Mesendoderm (in vitro differentiated cells): ENCODE results near the gene THSD7A.

Experiments used
- DNase-seq: peaks from one replicate; pipeline ENCODE4 v3.0.0; 2013
- H2AK5ac ChIP-seq: 2 replicates; pipeline ENCODE4 v1.6.1; 2013; ENCODE audit warnings: low read length, inconsistent platforms
- H2BK120ac ChIP-seq: 2 replicates; pipeline ENCODE4 v1.6.1; 2013; ENCODE audit warnings: low read depth, mild to moderate bottlenecking, low read length, moderate library complexity, mixed read lengths
- H2BK15ac ChIP-seq: replicated peaks from 2 replicates; pipeline ENCODE4 v1.6.1; 2013; ENCODE audit warnings: low read depth, mild to moderate bottlenecking, moderate library complexity
- H2BK5ac ChIP-seq: 2 replicates; pipeline ENCODE4 v1.6.1; 2013; ENCODE audit warnings: low read length, inconsistent platforms
- H3K18ac ChIP-seq: 2 replicates; pipeline ENCODE4 v1.6.1; 2013; ENCODE audit warnings: mild to moderate bottlenecking, low read length, mixed read lengths
- H3K23ac ChIP-seq: one replicate; pipeline ENCODE4 v1.6.1; 2013; ENCODE audit warnings: low read length
- H3K27ac ChIP-seq: 2 replicates; pipeline ENCODE4 v1.5.1; 2013; ENCODE audit warnings: low read depth, mild to moderate bottlenecking, inconsistent platforms, low read length, moderate library complexity
- H3K27me3 ChIP-seq: 2 replicates; pipeline ENCODE4 v1.6.1; 2013; ENCODE audit warnings: low read length, control low read depth, mild to moderate bottlenecking, inconsistent platforms; ENCODE audit not compliant: insufficient read depth, poor library complexity
- H3K36me3 ChIP-seq: 2 replicates; pipeline ENCODE4 v1.6.1; 2013; ENCODE audit warnings: low read length, inconsistent platforms; ENCODE audit not compliant: control insufficient read depth, insufficient read depth
- H3K4ac ChIP-seq: one replicate; pipeline ENCODE4 v1.6.1; 2013; ENCODE audit warnings: low read depth, mild to moderate bottlenecking, low read length, moderate library complexity
- H3K4me1 ChIP-seq: 2 replicates; pipeline ENCODE4 v1.6.1; 2013; ENCODE audit warnings: low read depth, low read length, inconsistent platforms; ENCODE audit not compliant: control insufficient read depth
- H3K4me2 ChIP-seq: 2 replicates; pipeline ENCODE4 v1.6.1; 2013; ENCODE audit warnings: low read length
- H3K4me3 ChIP-seq: 2 replicates; pipeline ENCODE4 v1.5.1; 2013; ENCODE audit warnings: mild to moderate bottlenecking, low read length
- H3K56ac ChIP-seq: one replicate; pipeline ENCODE4 v1.6.1; 2013; ENCODE audit warnings: low read length
- H3K79me1 ChIP-seq: 2 replicates; pipeline ENCODE4 v1.6.1; 2013; ENCODE audit warnings: low read length, inconsistent platforms
- H3K79me2 ChIP-seq: 2 replicates; pipeline ENCODE4 v1.6.1; 2013; ENCODE audit warnings: mild to moderate bottlenecking, low read length; ENCODE audit not compliant: control insufficient read depth, insufficient read depth
- H3K9ac ChIP-seq: 2 replicates; pipeline ENCODE4 v1.6.1; 2013; ENCODE audit warnings: low read length, inconsistent platforms
- H4K5ac ChIP-seq: one replicate; pipeline ENCODE4 v1.6.1; 2013; ENCODE audit warnings: low read length
- H4K8ac ChIP-seq: one replicate; pipeline ENCODE4 v1.6.1; 2013; ENCODE audit warnings: low read depth, mild to moderate bottlenecking, control low read depth, low read length, moderate library complexity
- WGBS: extraction: QIAGEN DNeasy Blood & Tissue Kit; methylation state at CpG from one replicate; pipeline ENCODE4 v1.1.7; 2013; ENCODE audit warnings: low lambda C conversion rate, missing lambda C conversion rate; ENCODE audit not compliant: insufficient coverage; ENCODE audit errors: extremely low coverage; 5-methylcytosine and 5-hydroxymethylcytosine counted together

Gene THSD7A

DNA sequence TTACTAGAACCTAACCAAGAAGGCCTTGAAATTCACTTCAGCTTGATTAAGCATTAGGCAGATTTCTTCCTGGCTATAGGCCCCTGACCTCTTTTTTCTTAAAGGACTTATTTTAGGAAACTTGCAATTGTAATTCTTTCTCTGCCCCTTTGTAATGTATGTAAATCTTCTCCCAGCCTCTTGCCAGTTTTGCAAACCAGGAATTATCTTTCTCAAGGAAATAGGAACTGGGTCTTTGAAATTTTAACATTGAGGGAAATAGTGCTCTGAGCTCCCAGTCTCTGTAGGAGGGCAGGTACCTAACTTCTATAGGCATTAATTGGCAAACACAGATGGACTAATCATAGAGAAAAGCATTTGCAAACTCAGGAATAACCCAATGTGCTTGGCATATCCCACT is 342.7 kb downstream of the THSD7A start:
- H3K9ac ChIP-seq: no peak overlapping the region

GRCh38 chr7:11486271-11486670 is 345.7 kb downstream of the THSD7A start:
- Histone ChIP-seq H3K36me3 (no peaks in the 10 kb centered on the region), H3K18ac (no peak overlapping the region), H2BK120ac (no peak overlapping the region), H3K79me2 (no peaks in the 10 kb centered on the region), H2BK15ac (no peak overlapping the region), H3K56ac (no peak overlapping the region), H4K5ac (no peak overlapping the region), H2BK5ac (no peak overlapping the region), H3K4me2 (no peak overlapping the region), H2AK5ac (no peak overlapping the region), H3K4ac (no peak overlapping the region), H3K27me3 (no peaks in the 10 kb centered on the region), H3K79me1 (no peaks in the 10 kb centered on the region), H3K27ac (no peak overlapping the region), H4K8ac (no peak overlapping the region), H3K23ac (no peak overlapping the region), H3K4me1 (no peaks in the 10 kb centered on the region), H3K4me3 (no peak overlapping the region), H3K9ac (no peak overlapping the region)
- WGBS: no CpG with 5 or more reads among the region's 2 CpGs
- no peak for DNase-seq

More for the DNA sequence above, 342.7 kb downstream of the THSD7A start:
- Histone ChIP-seq H4K5ac (peak overlapping the region; percentile 37), H2BK120ac (no peak overlapping the region), H3K18ac (peak overlapping the region; percentile 28), H3K4me3 (no peak overlapping the region), H3K56ac (no peak overlapping the region), H3K23ac (no peak overlapping the region), H3K36me3 (no peaks in the 10 kb centered on the region), H3K4me2 (no peak overlapping the region), H3K4me1 (no peaks in the 10 kb centered on the region), H3K79me1 (no peaks in the 10 kb centered on the region), H3K4ac (no peak overlapping the region), H3K79me2 (no peaks in the 10 kb centered on the region), H2BK15ac (no peak overlapping the region), H2BK5ac (no peak overlapping the region), H3K27ac (no peak overlapping the region), H3K27me3 (no peaks in the 10 kb centered on the region), H2AK5ac (no peak overlapping the region), H4K8ac (no peak overlapping the region)
- no peak for DNase-seq

DNA sequence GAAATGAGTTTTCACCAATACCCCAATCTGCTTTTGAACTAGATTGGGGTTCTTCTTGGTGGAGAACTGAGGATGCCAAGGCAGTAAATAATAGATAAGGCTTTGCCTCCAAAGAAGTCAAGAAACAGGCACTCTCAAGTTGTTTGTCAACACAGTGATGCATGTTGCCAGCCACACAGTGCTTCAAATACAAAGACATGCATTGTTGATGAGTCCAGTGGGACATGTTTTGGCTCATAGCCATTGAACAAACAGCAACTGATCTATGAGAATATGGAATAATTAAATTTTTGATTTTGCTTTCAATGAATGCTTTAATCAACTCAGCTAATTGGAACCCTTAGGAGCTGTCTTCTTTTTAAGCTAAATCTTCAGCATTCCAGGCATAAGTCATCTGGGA is 346.4 kb downstream of the THSD7A start:
- Histone ChIP-seq H3K9ac (no peak overlapping the region), H3K4ac (no peak overlapping the region), H3K79me2 (no peaks in the 10 kb centered on the region), H3K23ac (no peak overlapping the region), H3K56ac (no peak overlapping the region), H4K8ac (no peak overlapping the region), H2BK5ac (no peak overlapping the region), H3K4me2 (no peak overlapping the region), H2BK15ac (no peak overlapping the region), H3K27me3 (no peaks in the 10 kb centered on the region), H2BK120ac (no peak overlapping the region), H3K18ac (no peak overlapping the region), H3K79me1 (no peaks in the 10 kb centered on the region), H3K4me3 (no peak overlapping the region), H4K5ac (no peak overlapping the region), H3K36me3 (no peaks in the 10 kb centered on the region), H3K4me1 (no peaks in the 10 kb centered on the region), H2AK5ac (no peak overlapping the region), H3K27ac (no peak overlapping the region)
- DNase-seq: no peak

GRCh38 chr7:11480143-11480542 is 351.9 kb downstream of the THSD7A start:
- Histone ChIP-seq H3K4me3 (no peak overlapping the region), H3K4ac (no peak overlapping the region), H3K18ac (no peak overlapping the region), H3K23ac (no peak overlapping the region), H4K8ac (no peak overlapping the region), H2BK5ac (no peak overlapping the region), H3K4me1 (no peaks in the 10 kb centered on the region), H2BK120ac (no peak overlapping the region), H4K5ac (no peak overlapping the region), H3K9ac (no peak overlapping the region), H3K36me3 (no peaks in the 10 kb centered on the region), H2BK15ac (no peak overlapping the region), H3K27me3 (no peaks in the 10 kb centered on the region), H3K4me2 (no peak overlapping the region), H3K79me1 (no peaks in the 10 kb centered on the region), H3K27ac (no peak overlapping the region), H3K56ac (no peak overlapping the region), H2AK5ac (no peak overlapping the region), H3K79me2 (no peaks in the 10 kb centered on the region)
- no peak for DNase-seq
- no CpG with 5 or more reads among the region's 3 CpGs for WGBS

- Histone ChIP-seq H3K4me2 (no peak overlapping the region), H3K36me3 (no peaks in the 10 kb centered on the region), H3K27me3 (no peaks in the 10 kb centered on the region)
Observed at GRCh38 chr7:11478882-11479281, 353.1 kb downstream of the THSD7A start.

GRCh38 chr7:11478426-11478825 is 353.6 kb downstream of the THSD7A start:
- Histone ChIP-seq H4K5ac (no peak overlapping the region), H2BK15ac (no peak overlapping the region), H3K79me2 (no peaks in the 10 kb centered on the region), H3K4me1 (no peaks in the 10 kb centered on the region), H2BK5ac (no peak overlapping the region), H3K4me2 (no peak overlapping the region), H3K27ac (no peak overlapping the region), H3K56ac (no peak overlapping the region), H3K79me1 (no peaks in the 10 kb centered on the region), H3K23ac (no peak overlapping the region), H2BK120ac (no peak overlapping the region), H3K4ac (no peak overlapping the region), H2AK5ac (no peak overlapping the region), H3K9ac (no peak overlapping the region), H4K8ac (no peak overlapping the region), H3K36me3 (no peaks in the 10 kb centered on the region), H3K27me3 (no peaks in the 10 kb centered on the region), H3K4me3 (no peak overlapping the region), H3K18ac (no peak overlapping the region)
- WGBS: no CpG with 5 or more reads among the region's 1 CpG
- no peak for DNase-seq

More at GRCh38 chr7:11478882-11479281, 353.1 kb downstream of the THSD7A start:
- no peak overlapping the region for H2AK5ac ChIP-seq
- H3K56ac ChIP-seq: no peak overlapping the region
- H3K9ac ChIP-seq: no peak overlapping the region
- H2BK5ac ChIP-seq: no peak overlapping the region
- no peak overlapping the region for H2BK15ac ChIP-seq
- no peak overlapping the region for H4K5ac ChIP-seq
- no peak overlapping the region for H3K4me3 ChIP-seq
- H2BK120ac ChIP-seq: no peak overlapping the region
- H3K79me1 ChIP-seq: no peaks in the 10 kb centered on the region
- H3K79me2 ChIP-seq: no peaks in the 10 kb centered on the region
- no peak overlapping the region for H3K27ac ChIP-seq
- no peak overlapping the region for H3K18ac ChIP-seq
- no peaks in the 10 kb centered on the region for H3K4me1 ChIP-seq
- H4K8ac ChIP-seq: no peak overlapping the region
- DNase-seq: no peak
- H3K4ac ChIP-seq: no peak overlapping the region
- no CpG with 5 or more reads among the region's 3 CpGs for WGBS
- no peak overlapping the region for H3K23ac ChIP-seq
